Measurements from ENCODE around the gene IFNLR1. TPM values are rescaled to one million over a fixed set of nuclear protein-coding genes. Genes with fewer than 3 reads are reported as not detected.

IFNLR1 gene
- total RNA-seq, 1 donor from 2014 or later: 4.0 TPM

DNA sequence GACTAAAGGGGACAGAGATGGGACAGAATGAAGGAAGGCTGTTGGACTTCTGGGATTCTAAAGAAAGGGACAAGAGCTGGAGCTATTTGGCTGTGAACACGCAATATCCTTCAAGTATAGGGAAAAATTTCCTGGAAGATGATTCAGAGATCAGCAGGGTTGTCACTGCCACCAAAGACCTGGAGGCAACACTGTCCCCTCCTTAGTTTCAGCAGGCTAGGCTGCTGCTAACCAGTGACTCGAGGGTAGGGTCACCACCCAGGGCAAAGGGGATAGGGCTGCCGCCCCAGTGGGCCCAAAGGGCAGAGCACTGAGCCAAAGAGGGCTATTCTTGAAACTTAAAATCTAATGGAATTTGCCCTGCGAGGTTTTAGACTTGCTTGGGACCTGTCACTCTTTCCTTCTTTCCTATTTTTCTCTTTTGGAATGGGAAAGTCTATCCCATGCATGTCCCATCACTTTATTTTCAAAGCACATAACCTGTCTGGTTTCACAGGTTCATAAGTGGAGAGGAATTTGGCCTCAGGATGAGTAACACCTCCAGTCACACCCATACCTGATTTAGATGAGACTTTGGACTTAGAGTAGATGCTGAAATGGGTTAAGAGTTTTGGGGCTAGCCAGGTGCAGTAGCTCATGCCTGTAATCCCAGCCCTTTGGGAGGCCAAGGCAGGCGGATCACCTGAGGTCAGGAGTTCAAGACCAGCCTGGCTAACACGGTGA is 11.9 kb downstream of the IFNLR1 start:
- peak; percentile 89 for ATAC-seq

DNA sequence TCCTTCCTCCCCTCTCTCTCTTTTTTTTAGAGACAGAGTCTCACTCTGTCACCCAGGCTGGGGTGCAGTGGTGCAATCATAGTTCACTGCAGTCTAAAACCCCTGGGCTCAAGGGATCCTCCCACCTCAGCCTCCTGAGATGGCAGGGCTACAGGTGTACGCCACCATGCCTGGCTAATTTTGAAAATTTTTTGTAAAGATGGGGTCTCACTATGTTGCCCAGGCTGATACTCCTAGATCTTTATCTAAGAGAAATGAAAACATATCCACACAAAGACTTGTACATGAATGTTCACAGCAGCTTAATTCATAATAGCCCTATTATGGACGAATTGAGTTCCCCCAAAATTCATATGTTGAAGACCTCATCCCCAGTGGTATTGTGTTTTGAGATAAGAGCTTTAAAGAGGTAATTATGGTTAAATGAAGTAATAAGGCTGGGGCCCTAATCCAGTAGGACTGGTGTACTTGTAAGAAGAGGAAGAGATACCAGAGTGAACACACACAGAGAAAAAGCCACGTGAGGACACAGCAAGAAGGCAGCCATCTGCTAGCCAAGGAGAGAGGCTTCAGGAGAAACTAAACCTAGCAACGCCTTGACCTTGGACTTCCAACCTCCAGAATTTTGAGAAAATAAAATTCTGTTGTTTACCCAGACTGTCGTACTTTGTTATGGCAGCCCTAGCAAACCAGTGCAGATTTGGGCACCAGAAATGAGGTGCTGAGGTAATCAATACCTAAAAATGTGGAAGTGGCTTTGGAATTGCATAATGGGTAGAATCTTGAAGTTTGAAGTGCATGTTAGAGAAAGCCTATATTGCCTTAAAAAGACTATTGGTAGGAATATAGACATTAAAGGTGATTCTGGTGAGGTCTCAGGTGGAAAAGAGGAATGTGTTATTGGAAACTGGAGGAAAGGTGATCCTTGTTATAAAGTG is 13.2 kb downstream of the IFNLR1 start:
- no peak for ATAC-seq

DNA sequence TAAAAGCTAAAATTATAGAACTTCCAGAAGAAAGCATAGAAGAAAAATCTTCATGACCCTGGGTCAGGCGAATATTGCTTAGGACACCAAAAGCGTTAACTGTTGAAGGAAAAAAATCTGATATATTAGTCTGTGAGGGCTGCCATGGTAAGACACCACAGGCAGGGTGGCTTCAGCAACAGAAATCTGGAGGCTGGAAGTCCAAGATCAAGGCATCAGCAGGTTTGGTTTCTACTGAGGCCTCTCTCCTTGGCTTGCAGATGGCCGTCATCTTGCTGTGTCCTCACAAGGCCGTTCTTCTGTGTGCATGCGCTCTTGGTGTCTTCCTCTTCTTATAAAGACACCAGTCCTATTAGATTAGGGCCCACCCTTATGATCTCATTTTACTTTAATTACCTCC is 14.5 kb downstream of the IFNLR1 start:
- no peak for ATAC-seq

DNA sequence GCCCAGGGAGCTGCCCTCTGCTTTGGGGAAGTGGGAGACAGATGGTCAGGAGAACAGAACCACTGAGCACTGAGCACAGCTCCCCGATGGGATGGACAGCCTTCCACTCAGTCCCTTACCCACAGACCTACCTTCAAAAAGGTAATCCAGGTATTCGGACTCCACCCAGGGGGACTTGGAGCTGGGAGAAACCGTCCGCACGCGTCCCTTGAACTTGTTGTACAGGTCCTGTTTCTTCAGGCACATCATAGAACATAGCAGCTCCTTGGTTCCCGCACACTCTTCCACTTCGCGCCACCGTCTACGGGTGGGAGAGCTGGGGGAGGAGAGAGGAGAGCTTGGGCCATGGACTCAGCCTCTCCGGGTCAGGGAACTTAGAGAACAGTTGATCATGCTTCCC is 17.8 kb downstream of the IFNLR1 start:
- peak; percentile 13 for ATAC-seq

DNA sequence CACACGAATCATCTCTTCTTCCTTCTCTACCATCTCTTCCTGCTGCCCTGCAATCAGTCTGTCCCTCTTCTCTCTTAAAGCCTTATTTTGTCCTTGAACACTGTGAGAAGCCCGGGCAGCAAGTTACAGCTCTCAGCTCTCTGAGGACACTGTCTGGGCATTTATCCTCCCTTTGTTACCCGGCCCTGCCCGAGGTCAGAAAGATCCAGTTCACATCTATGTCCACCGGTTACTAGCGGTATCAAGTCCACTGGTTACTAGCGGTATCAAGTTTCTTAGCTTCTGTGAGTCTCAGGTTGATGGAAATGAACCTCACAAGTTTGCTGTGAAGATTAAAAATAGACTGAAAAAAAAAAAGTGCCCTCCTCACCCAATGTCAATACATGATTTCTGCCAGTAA is 18.8 kb downstream of the IFNLR1 start:
- no peak for ATAC-seq

DNA sequence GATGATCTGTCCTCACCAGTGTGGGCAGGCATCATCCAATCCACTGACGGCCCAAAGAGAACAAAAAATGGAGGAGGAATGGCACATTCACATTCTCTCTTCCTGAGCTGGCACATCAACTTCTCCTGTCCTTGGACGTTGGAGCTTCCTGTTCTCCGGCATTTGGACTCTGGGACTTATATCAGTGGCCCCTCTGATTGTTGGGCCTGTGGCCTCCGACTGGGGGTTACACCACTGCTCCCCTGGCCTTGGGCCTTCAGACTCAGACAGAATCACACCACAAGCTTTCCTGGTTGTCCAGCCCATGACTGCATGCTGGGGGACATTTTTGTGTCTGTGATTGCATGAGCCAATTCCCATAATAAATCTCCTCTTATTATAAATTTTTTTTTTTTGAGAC is 20.1 kb downstream of the IFNLR1 start:
- no peak for ATAC-seq

DNA sequence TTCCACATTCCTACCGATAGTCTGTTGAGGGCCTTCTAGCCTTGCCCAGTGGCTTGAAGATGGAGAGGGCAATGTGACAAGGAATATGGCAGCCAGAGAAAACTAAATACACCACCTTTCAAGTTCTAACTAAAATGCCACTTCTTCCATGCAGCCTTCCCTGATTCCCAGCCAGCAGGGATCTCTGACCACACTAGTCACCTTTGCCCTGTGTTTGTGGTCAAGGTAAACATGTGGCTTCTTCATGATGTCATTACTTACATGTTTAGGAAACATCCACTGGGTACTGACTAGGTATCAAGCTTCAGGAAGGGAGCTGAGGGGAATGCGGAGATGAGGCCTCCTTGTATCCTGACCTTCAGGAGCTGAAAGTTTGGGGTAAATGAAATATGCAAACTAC is 21.6 kb downstream of the IFNLR1 start:
- ATAC-seq: no peak

DNA sequence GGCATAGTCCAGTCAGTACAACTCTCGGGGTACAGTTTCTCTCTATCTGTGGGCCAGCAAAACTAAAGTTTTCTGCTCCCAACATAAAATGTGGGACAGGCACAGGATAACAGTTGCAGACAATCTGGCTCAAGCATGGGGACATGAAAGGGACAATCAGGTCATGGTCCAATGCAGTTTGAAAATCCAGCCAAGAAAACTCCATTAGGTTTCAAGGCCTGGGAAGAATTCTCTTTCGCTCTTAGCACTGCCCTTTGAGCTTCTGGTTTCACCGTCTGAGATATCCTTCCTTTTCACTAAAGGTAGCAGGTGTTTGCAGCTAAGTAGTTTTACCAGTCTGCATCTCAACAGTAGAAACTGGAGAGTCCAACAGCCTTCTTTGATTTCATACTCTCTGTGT is 23.1 kb downstream of the IFNLR1 start:
- no peak for ATAC-seq

DNA sequence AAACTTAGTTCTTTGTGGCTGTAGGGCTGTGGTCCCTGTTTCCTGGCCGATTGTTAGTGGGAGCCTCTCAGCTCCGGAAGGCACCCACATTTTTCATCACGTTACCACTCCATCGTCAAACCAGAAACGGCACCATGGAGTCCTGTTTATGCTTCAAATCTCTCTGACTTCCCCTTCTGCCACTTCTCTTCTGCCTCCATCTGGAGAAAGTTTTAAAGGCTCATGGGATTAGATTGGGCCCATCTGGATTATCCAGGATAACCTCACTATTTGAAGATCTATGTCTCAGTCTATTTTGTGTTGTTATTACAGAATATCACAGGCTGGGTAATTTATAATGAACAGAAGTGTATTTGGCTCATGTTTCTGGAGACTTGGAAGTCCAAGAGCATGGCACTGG is 24.9 kb downstream of the IFNLR1 start:
- ATAC-seq: no peak

DNA sequence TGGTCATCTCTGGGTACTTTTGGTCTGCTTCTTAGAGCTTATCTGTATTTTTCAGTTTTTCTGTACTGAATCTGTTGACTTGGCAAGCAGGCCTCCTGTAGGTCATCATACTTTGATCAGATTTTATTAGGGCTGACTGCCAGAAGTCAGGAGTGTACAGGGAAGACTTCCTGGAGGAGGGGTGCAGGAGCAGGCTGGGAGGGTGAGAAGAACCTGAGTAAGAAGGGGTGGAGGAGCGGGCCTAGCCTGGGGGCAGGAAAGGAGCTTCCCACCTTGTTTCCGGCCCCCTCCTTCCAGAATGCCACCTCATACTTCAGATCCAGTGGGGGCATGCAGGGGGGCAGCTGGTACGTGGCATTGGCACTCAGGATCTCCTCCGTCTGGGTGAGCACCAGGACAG is 25.8 kb downstream of the IFNLR1 start:
- peak; percentile 34 for ATAC-seq

DNA sequence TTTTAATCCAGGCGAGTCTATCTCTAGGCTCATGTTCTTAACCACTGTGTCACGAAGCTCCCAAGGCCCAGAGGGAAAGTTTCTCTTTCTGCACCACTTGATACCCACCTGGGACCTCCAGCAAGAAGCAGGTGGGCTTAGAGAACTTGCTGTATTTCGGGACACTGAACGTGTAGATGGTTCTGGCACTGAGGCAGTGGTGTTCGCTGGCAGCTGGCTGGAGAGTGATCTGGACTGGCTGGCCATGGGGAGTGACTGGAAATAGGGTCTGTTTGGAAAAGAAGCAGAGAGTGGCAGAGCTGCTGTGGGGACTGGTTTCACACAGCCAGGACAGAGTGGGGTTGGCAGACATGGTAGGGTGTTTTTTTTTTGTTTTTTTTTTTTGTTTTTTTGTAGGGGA is 27.7 kb downstream of the IFNLR1 start:
- ATAC-seq: no peak

DNA sequence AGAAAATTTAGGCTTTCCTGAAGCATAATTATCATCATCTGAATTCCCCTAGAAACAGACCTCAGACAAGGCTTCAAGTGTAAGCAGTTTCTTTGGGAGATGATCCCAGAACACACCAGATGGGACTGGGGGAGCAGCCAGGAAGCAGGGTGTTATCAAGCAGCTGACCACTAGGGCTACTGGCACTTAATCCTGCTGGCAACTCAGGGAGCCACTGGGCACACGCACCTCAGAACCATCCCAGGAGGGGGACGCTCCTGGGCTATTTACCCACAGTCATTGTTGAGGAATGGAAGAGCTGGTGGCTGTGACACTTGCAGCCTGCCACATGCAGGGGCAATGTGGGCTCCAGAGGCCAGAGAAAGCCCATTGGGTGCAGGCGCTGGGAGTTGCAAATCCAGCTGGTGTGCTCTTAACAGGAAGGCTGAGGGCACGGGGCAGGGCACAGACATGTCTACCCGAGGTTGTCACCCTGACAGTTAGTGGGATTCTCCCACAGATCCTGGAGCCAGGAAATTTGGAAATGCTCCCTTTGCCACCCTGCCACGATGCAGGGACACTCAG is 29.1 kb downstream of the IFNLR1 start:
- no peak for ATAC-seq

DNA sequence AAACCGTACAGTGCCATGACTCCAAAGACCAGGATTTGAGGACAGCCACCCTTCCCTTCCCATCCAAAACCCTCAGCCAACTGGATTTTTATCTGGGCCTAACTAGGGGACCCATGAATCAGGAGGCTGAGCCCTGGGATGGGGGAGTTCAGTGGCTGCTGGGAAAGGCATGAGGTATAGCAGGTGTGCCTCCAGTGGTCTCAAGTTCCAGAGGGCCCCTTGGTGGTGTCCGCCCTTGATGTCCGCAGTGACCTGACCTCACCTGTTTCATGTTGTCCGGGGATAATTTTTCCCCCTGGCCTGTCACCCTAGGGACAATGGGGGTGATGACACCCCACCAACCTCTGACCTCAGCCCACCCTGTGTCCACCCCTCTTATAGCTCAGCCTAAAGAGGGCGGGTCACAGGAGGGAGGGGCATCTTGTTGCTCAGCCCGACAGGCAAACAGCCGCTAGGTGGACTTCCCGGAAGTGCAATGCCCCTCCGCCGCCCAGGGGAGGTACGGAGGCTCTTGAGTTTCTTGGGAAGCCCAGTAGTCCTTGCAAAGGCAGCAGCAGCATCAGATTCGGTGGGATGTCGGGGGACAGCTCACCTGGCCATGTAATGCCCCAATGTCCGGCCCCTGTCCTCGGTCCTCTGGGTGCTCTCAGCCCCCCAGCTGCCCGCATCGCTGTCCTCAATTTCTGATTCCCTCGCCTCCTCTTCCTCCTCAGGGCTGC is 30.4 kb downstream of the IFNLR1 start:
- ATAC-seq: no peak

DNA sequence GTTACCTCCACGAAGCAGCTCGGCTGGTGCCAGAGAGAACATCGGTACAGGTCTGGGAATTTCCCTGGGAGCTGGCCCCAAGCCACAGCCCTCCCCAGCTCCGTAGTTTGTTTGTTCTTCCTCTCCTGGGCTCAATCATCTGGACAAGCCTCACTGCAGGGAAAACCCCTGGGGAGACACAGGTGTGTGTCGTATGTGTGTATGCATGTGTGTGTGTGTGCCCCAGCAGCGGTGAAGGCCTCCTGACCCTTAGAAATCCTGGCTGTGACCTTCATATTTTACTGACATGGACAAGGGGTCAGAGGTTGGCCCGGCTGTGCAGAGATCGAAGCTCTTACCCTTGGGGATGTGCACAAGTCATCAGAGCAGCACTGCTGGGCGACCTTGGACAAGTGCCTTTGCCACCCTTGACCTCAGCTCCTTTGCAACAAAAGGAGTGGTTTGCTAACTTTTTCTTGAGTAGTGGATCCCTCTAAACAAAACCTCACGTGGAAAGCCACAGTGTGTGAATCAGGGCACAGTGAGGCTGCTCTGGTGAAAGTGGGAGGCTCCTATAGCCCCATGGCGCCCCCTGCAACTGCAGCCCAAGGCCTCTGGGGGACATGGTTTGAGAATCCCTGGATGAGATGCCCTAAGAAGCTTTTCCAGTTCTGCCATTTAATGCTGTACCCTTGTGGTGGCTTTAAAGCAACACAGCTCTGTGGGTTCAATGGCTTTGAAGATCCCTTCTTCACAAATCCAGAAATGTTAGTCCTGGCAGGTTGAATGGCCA is 31.9 kb downstream of the IFNLR1 start:
- no peak for ATAC-seq

DNA sequence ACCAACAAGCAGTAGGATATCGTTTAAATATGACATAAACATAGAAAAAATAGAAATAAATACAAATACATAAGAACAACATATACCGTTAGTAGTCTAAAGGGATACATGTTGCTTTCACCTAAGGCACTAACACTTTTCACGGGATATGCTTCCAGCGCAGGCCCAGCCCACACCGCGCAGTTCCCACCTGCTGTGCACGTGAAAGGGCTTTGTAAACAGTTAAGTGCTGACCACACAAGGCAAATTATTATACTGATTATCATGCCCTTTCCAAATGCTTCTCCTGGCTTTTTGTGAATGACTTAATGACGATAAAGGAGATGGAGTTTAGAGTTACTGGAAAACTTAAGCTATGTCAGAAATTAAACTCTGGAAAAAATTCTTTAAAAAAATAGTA is 32.9 kb downstream of the IFNLR1 start:
- ATAC-seq: no peak

DNA sequence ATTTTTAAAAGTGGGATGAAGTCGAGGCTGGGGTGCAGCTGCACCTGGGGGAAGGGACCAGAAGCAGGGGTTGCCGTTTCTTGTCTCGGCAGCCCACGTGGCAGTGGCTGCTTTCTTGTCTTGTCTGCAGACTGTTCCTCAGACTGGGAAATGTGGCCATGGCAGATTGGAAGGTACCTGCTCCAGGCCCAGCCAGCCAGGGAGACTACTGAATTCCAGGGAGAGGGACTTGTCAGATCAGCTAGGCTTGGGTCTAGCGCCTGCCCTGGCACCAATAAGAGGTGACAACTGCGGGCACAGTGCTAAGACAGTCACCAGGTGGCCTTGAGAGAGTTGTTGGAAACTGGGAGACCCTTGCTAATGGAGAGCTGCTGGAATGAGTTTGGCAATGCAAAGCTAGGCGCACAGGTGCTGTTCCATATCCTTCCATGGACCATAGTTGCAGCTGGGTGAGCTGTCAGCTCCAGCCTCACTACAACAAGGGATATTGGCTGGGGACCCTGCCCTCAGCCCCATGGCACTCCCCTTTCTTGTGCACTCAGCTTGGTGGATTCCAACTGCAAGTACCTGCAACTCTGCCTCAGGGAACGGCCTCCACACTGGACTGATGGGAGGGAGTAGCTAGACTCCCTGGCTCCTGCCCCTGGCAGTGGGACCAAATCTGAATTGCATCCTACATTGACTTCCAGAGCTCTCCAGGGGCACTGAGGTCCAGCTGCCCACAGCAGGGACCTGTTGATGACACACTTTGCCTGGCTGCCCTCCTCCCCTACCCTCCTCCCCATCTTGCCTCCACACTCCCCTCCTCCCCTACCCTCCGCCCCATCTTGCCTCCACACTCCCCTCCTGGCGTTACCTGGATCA is 34.2 kb downstream of the IFNLR1 start:
- no peak for ATAC-seq

DNA sequence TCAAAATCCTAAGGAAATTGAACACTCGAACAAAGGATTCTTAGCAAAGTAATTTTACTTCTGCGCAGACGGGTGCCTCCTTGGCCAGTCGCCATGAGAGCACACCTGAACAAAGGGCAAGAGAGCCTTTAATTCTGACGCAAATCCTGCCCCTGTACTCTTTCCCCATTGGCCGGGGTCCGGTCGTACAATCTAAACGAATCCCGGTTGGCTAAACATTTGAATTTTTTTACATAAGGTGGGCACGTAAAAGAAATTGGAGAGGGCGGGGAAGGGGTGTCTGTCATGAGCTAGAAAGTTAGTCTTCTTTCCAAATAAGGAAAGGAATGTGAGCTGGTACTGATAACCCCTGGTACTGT is 35.9 kb downstream of the IFNLR1 start:
- no peak for ATAC-seq

DNA sequence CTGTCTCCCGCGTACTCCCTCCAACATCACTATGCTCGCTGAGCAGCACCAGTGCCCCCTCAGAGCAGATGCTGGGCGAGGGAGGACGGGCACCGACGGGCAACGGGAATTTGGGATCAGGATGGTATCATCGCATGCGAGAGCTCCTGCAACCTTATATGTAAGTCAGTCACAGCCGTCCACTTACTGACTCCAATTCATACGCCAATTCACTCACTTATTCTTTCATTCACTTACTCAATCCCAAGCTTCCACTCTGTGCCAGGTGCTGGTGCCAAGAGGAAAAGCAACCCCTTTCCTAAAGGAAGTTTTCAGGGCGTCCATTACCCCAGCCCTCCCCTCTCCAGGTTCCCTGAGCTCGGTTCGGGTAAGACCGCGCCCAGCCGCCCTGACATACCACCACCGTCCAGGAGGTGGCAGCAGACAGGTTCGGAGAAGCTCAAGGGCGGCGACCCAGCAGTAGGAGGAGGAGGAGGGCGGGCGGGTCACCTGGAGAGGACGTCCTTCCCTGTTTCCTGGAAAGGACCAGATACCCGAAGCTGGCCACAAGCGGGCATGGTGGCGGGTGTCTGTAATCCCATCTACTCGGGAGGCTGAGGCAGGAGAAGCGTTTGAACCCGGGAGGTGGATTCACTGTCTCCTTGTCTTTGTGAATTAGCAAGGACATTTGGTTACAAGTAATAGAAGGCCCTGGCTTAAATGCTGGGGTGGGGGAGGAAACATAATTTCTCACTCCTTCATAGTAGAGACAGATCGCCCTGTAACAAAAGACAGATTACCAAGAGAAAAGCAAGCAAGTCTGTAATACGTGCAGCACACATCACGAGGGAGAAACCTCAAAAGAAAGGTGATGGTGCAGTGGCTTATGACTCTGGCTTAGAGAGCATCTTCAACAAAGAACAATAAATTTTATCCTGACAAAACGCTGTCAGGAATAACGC is 36.6 kb downstream of the IFNLR1 start:
- peak; percentile 95 for ATAC-seq

DNA sequence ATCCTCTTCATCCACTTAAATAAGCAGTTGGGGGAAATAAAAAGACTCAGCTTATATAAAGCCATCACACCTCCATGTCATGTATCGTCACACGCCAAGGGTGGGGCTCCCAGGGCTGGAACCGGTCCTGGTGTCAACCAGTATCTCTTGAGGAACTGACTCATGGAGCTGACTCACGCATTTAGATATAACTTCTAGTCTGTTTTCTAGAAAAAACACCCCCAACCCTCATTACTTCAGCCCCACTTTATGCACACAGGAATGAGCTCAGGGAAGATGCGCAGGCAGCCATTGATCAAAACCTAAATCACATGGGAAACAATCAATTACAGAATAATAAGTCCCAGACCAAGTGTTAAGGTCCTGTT is 37.2 kb downstream of the IFNLR1 start:
- peak; percentile 89 for ATAC-seq

DNA sequence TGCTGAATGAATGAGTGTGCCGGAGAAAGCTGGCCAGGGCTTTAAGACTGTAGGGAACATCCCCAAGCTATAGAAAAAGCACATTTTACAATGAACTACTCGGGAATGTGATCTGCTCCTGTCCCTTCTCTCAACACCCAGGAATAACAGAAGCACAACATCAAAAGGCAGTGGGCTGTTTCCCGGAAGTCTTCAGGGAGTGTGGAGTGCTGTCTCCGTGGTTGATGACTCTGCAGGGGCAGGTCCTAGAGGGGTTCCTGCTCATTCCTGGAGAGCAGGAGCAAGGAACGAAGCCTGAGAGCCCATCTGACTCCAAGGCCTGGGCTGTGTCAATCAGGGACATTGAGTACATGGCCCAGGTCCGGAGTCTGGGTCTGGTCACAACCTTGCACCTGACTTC is 39.3 kb downstream of the IFNLR1 start:
- ATAC-seq: no peak
